SK-N-SH treated with all-trans-retinoic acid at 6 μM for 48 hours (cell line): Measurements from ENCODE around the gene ERCC5.

Source experiments
- ATAC-seq: fragments of 200-7000 bp; cut with Tn5 transposase; 3 replicates; pipeline ENCODE4 v1.9.1; 2020; ENCODE audit warnings: mild to moderate bottlenecking, moderate library complexity
- ARNTL ChIP-seq: fragments of 450-650 bp; formaldehyde crosslinking; IDR thresholded peaks from 2 replicates; pipeline ENCODE4 v1.5.0; 2020; ENCODE audit warnings: low read depth, mild to moderate bottlenecking, moderate library complexity, borderline replicate concordance
- BACH2 ChIP-seq: fragments of 250-450 bp; sonication (Bioruptor Pico); IDR thresholded peaks from 2 replicates; pipeline ENCODE4 v1.9.0; 2021; ENCODE audit warnings: mild to moderate bottlenecking, borderline replicate concordance
- CREB5 ChIP-seq: fragments of 250-450 bp; sonication (Bioruptor Pico); IDR thresholded peaks from 2 replicates; pipeline ENCODE4 v1.5.1; 2020; ENCODE audit warnings: low read depth, mild to moderate bottlenecking, moderate library complexity
- CSDC2 ChIP-seq: fragments of 250-450 bp; sonication (Bioruptor Pico); IDR thresholded peaks from 2 replicates; pipeline ENCODE4 v1.5.0; 2020; ENCODE audit warnings: mild to moderate bottlenecking, moderate library complexity
- ESRRG ChIP-seq: fragments of 250-450 bp; sonication (Bioruptor Pico); IDR thresholded peaks from 2 replicates; pipeline ENCODE4 v1.6.1; 2021; ENCODE audit warnings: mild to moderate bottlenecking
- GLIS3 ChIP-seq: fragments of 250-450 bp; sonication (Bioruptor Pico); IDR thresholded peaks from 2 replicates; pipeline ENCODE4 v1.5.0; 2020; ENCODE audit warnings: mild to moderate bottlenecking, moderate library complexity
- ISL1 ChIP-seq: fragments of 250-450 bp; sonication (Bioruptor Pico); IDR thresholded peaks from 2 replicates; pipeline ENCODE4 v2.1.2; 2022; ENCODE audit warnings: mild to moderate bottlenecking, moderate library complexity
- OSR1 ChIP-seq: fragments of 250-450 bp; sonication (Bioruptor Pico); IDR thresholded peaks from 2 replicates; pipeline ENCODE4 v1.8.0; 2022; ENCODE audit warnings: moderate library complexity, mild to moderate bottlenecking, inconsistent platforms
- PATZ1 ChIP-seq: fragments of 250-450 bp; sonication (Bioruptor Pico); IDR thresholded peaks from 2 replicates; pipeline ENCODE4 v1.8.0; 2020; ENCODE audit warnings: mild to moderate bottlenecking, moderate library complexity, borderline replicate concordance
- POU6F1 ChIP-seq: fragments of 250-450 bp; sonication (Bioruptor Pico); IDR thresholded peaks from 2 replicates; pipeline ENCODE4 v1.8.0; 2021; ENCODE audit warnings: low read depth, mild to moderate bottlenecking, moderate library complexity, borderline replicate concordance
- RARB ChIP-seq: fragments of 250-450 bp; sonication (Bioruptor Pico); IDR thresholded peaks from 2 replicates; pipeline ENCODE4 v1.8.0; 2021; ENCODE audit warnings: mild to moderate bottlenecking, moderate library complexity
- SNAI2 ChIP-seq: fragments of 250-450 bp; sonication (Bioruptor Pico); IDR thresholded peaks from 2 replicates; pipeline ENCODE4 v1.5.0; 2020; ENCODE audit warnings: mild to moderate bottlenecking, moderate library complexity
- TCF4 ChIP-seq: fragments of 250-450 bp; sonication (Bioruptor Pico); IDR thresholded peaks from 2 replicates; pipeline ENCODE4 v1.8.0; 2021; ENCODE audit warnings: mild to moderate bottlenecking, moderate library complexity, borderline replicate concordance
- TOX ChIP-seq: fragments of 250-450 bp; sonication (Bioruptor Pico); IDR thresholded peaks from 2 replicates; pipeline ENCODE4 v1.8.0; 2021; ENCODE audit warnings: mild to moderate bottlenecking, moderate library complexity, borderline replicate concordance
- ZC3H10 ChIP-seq: fragments of 250-450 bp; sonication (Bioruptor Pico); IDR thresholded peaks from 2 replicates; pipeline ENCODE4 v1.5.1; 2021; ENCODE audit warnings: mild to moderate bottlenecking, moderate library complexity
- ZFP3 ChIP-seq: fragments of 250-450 bp; sonication (Bioruptor Pico); IDR thresholded peaks from 2 replicates; pipeline ENCODE4 v1.5.0; 2020; ENCODE audit warnings: mild to moderate bottlenecking, moderate library complexity
- ZFP30 ChIP-seq: fragments of 450-650 bp; formaldehyde crosslinking; IDR thresholded peaks from 2 replicates; pipeline ENCODE4 v1.5.0; 2022; ENCODE audit warnings: mild to moderate bottlenecking, moderate library complexity
- ZNF70 ChIP-seq: fragments of 450-650 bp; formaldehyde crosslinking; IDR thresholded peaks from 2 replicates; pipeline ENCODE4 v1.5.0; 2020; ENCODE audit warnings: mild to moderate bottlenecking, moderate library complexity
- ZNF8 ChIP-seq: fragments of 450-650 bp; formaldehyde crosslinking; IDR thresholded peaks from 2 replicates; pipeline ENCODE4 v1.5.0; 2020; ENCODE audit warnings: mild to moderate bottlenecking, moderate library complexity
- TF ChIP-seq, protein P1 (sequence below): fragments of 250-450 bp; sonication (Bioruptor Pico); IDR thresholded peaks from 2 replicates; pipeline ENCODE4 v1.5.0; 2020; ENCODE audit warnings: mild to moderate bottlenecking, moderate library complexity

The ERCC5 gene

DNA sequence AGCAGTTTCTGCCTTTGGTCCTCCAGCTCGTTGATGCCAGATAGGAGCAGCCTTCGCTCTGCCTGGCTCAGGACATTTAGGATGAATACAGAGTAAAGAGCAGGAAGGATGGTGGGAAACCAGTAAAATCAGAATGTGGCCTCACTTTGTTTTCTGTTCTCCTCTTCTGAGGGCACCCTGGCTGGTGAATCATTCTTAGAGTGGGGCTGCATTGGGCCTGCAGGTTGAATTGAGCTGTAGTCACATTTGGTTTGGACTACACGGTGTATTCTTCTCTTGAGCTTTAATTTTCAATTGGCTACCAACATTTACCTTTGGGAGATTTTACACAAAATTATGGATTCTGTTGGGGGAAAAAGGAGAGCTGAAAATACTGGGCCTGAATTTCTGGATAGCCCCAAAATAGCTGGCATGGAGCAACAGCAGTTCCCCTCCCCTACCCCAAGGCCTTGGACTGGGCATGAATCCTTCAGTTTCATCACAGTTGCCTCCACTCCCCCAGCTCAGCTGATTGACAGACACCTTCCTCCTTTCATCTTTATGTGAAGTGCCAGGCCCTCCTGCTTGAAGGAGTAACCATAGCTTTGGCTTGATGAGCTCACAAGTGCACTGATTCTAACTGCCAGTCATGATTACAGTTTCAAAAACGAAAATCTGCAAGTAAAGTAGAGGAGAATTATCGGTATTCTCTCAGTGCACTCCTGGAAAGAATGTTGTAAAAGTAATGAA is 24.3 kb downstream of the ERCC5 start:
- peak; percentile 53 for ATAC-seq
- TF ChIP-seq ZFP30 (no peak), OSR1 (CRISPR knock-in tag) (no peak), CREB5 (CRISPR knock-in tag) (no peak), BACH2 (no peak), CSDC2 (CRISPR knock-in tag) (no peak), GLIS3 (CRISPR knock-in tag) (no peak), TCF4 (CRISPR knock-in tag) (no peak), SNAI2 (CRISPR knock-in tag) (no peak), TOX (no peak), ISL1 (CRISPR knock-in tag) (no peak), ESRRG (CRISPR knock-in tag) (no peak), PATZ1 (CRISPR knock-in tag) (no peak), ARNTL (no peak), ZNF70 (CRISPR knock-in tag) (no peak), RARB (CRISPR knock-in tag) (no peak)
- TF ChIP-seq, protein P1, sequence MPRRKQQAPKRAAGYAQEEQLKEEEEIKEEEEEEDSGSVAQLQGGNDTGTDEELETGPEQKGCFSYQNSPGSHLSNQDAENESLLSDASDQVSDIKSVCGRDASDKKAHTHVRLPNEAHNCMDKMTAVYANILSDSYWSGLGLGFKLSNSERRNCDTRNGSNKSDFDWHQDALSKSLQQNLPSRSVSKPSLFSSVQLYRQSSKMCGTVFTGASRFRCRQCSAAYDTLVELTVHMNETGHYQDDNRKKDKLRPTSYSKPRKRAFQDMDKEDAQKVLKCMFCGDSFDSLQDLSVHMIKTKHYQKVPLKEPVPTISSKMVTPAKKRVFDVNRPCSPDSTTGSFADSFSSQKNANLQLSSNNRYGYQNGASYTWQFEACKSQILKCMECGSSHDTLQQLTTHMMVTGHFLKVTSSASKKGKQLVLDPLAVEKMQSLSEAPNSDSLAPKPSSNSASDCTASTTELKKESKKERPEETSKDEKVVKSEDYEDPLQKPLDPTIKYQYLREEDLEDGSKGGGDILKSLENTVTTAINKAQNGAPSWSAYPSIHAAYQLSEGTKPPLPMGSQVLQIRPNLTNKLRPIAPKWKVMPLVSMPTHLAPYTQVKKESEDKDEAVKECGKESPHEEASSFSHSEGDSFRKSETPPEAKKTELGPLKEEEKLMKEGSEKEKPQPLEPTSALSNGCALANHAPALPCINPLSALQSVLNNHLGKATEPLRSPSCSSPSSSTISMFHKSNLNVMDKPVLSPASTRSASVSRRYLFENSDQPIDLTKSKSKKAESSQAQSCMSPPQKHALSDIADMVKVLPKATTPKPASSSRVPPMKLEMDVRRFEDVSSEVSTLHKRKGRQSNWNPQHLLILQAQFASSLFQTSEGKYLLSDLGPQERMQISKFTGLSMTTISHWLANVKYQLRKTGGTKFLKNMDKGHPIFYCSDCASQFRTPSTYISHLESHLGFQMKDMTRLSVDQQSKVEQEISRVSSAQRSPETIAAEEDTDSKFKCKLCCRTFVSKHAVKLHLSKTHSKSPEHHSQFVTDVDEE (CRISPR knock-in tag) = no peak

DNA sequence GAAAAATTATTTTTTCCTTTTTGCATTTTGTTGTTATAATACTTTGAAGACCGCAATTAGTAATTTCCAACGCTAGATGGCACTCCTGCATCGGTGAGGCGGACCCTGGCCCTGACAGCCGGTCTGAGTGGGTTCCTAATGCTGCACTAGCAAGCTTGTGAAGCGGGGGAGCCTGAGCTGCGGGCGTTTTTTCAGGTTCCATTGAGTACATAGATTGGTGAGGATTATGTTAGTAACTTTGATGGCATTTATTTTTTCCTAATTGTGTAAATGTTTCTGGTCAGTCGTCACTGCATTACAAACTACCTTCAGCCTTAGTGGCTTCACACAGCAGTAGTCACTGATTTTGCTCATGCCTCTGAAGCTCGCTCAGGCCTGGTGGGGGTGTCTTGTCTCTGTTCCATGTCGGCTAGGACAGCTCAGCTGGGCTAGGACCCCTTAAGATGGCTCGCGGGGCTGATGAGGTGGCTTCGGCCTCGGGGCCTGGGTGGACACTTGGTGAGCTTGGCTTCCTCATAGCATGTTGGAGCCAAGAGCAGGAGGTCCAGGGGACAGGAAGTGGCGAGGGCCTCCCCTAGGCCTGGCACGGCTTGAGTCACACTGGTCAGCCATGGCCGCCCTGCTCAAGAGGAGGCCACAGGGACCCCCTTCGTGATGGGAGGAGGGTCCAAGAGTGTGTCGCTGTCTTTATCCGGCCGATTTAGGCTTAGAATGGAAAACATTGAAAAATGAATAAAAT is 25.0 kb downstream of the ERCC5 start:
- TF ChIP-seq ZFP3 (no peak), TCF4 (CRISPR knock-in tag) (no peak), POU6F1 (CRISPR knock-in tag) (no peak), ZNF70 (CRISPR knock-in tag) (no peak), RARB (CRISPR knock-in tag) (no peak), ZC3H10 (CRISPR knock-in tag) (no peak), ZNF8 (CRISPR knock-in tag) (no peak), CSDC2 (CRISPR knock-in tag) (no peak), CREB5 (CRISPR knock-in tag) (no peak), OSR1 (CRISPR knock-in tag) (no peak), ZFP30 (no peak), PATZ1 (CRISPR knock-in tag) (no peak), ISL1 (CRISPR knock-in tag) (no peak), ESRRG (CRISPR knock-in tag) (no peak), ARNTL (no peak)
- ATAC-seq = peak; percentile 94
